GM23338 (cell line): ENCODE results near the gene DPH1.

ENCODE experiments used
- CREB1 ChIP-seq: fragments of 250-450 bp; sonication (Bioruptor Pico); IDR thresholded peaks from 2 replicates; pipeline ENCODE4 v1.5.0; 2020; ENCODE audit warnings: low read depth, mild to moderate bottlenecking, moderate library complexity
- EZH2 ChIP-seq: fragments of 200-600 bp; sonication (generic); IDR thresholded peaks from one replicate; pipeline ENCODE4 v1.8.0; 2017; ENCODE audit warnings: antibody characterized with exemption, mild to moderate bottlenecking, low read depth; ENCODE audit not compliant: unreplicated experiment
- EZH2phosphoT487 ChIP-seq: fragments of 200-600 bp; sonication (generic); IDR thresholded peaks from one replicate; pipeline ENCODE4 v1.8.1; 2018; ENCODE audit warnings: antibody characterized with exemption; ENCODE audit not compliant: unreplicated experiment
- NANOG ChIP-seq: IDR thresholded peaks from 2 replicates; pipeline ENCODE4 v1.6.1; 2016; ENCODE audit warnings: antibody characterized with exemption, borderline replicate concordance
- POLR2AphosphoS5 ChIP-seq: IDR thresholded peaks from 2 replicates; pipeline ENCODE4 v1.6.1; 2016; ENCODE audit warnings: antibody characterized with exemption, low read depth
- ZNF114 ChIP-seq: fragments of 250-450 bp; sonication (Bioruptor Pico); IDR thresholded peaks from 2 replicates; pipeline ENCODE4 v1.5.0; 2020; ENCODE audit warnings: mild to moderate bottlenecking, moderate library complexity
- TF ChIP-seq, protein P1 (sequence below), 2 experiments: fragments of 200-600 bp in 1 of 2; sonication (generic) in 1 of 2; conservative IDR thresholded peaks; 2 replicates each; pipeline versions ENCODE4 v1.5.1 to v1.6.1; 2016 to 2017; ENCODE audit warnings: antibody characterized with exemption in 2 of 2, low read depth in 2 of 2, mild to moderate bottlenecking in 2 of 2, moderate library complexity in 1 of 2
- TF ChIP-seq, protein P2 (sequence below): IDR thresholded peaks from 2 replicates; pipeline ENCODE4 v1.6.1; 2016; ENCODE audit warnings: antibody characterized with exemption

- no peak for TF ChIP-seq CREB1 (CRISPR knock-in tag)
- TF ChIP-seq, protein P1, sequence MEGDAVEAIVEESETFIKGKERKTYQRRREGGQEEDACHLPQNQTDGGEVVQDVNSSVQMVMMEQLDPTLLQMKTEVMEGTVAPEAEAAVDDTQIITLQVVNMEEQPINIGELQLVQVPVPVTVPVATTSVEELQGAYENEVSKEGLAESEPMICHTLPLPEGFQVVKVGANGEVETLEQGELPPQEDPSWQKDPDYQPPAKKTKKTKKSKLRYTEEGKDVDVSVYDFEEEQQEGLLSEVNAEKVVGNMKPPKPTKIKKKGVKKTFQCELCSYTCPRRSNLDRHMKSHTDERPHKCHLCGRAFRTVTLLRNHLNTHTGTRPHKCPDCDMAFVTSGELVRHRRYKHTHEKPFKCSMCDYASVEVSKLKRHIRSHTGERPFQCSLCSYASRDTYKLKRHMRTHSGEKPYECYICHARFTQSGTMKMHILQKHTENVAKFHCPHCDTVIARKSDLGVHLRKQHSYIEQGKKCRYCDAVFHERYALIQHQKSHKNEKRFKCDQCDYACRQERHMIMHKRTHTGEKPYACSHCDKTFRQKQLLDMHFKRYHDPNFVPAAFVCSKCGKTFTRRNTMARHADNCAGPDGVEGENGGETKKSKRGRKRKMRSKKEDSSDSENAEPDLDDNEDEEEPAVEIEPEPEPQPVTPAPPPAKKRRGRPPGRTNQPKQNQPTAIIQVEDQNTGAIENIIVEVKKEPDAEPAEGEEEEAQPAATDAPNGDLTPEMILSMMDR (conservative IDR thresholded peaks at IDR 0.05; ENCODE audit: low read depth in 2 of 2): no peak
- TF ChIP-seq ZNF114 (CRISPR knock-in tag): no peak
- TF ChIP-seq POLR2AphosphoS5: no peak
- TF ChIP-seq, protein P2, sequence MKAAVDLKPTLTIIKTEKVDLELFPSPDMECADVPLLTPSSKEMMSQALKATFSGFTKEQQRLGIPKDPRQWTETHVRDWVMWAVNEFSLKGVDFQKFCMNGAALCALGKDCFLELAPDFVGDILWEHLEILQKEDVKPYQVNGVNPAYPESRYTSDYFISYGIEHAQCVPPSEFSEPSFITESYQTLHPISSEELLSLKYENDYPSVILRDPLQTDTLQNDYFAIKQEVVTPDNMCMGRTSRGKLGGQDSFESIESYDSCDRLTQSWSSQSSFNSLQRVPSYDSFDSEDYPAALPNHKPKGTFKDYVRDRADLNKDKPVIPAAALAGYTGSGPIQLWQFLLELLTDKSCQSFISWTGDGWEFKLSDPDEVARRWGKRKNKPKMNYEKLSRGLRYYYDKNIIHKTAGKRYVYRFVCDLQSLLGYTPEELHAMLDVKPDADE: no peak
- TF ChIP-seq NANOG: no peak
- TF ChIP-seq EZH2phosphoT487: no peak
- TF ChIP-seq EZH2: no peak
Measured at GRCh38 chr17:2028737-2029136, 1.2 kb upstream of the DPH1 start.
